Mammary epithelial cell (primary cell): Measurements from ENCODE around the gene KBTBD6.

Experiments
- CTCF ChIP-seq, 2 donors: IDR thresholded peaks in 1 of 2; conservative IDR thresholded peaks in 1 of 2; 2 replicates each; pipeline ENCODE4 v1.5.1; 2011 to 2012; ENCODE audit warnings: inconsistent platforms in 2 of 2, low read length in 2 of 2, mild to moderate bottlenecking in 2 of 2, control low read depth in 1 of 2, low read depth in 1 of 2; ENCODE audit not compliant: insufficient read depth in 1 of 2; ENCODE audit errors: extremely low read depth in 1 of 2
- EZH2 ChIP-seq: IDR thresholded peaks from 2 replicates; pipeline ENCODE4 v1.6.1; 2012; ENCODE audit warnings: low read length, inconsistent platforms, borderline replicate concordance

DNA sequence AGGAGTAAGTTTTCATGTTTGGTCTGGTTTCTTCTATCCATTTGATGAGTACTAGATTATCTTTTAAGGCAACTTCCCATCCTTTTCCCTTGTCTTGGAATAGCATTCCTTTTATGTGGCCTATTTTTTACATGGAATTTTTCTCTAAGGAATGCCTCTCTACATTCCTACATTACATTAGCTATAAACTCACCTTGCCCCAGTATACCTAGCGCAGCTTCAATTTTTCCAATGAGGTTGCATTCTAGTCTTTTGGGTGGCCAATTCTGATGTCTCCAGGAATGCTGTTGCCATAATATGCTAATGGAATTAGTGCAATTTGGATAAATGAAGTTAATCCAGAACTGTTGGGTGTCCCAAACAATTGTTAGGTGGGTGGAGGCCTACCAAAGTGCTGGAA, 33.8 kb downstream of the KBTBD6 start:
- TF ChIP-seq CTCF (conservative IDR thresholded peaks at IDR 0.05 in 1 of 2, IDR thresholded peaks at IDR 0.05 in 1 of 2; ENCODE audit: extremely low read depth in 1 of 2, insufficient read depth in 1 of 2, low read depth in 1 of 2, low read length in 2 of 2), result no peak
- TF ChIP-seq EZH2, result no peak
